ENCODE data around the gene LRFN2.

DNA sequence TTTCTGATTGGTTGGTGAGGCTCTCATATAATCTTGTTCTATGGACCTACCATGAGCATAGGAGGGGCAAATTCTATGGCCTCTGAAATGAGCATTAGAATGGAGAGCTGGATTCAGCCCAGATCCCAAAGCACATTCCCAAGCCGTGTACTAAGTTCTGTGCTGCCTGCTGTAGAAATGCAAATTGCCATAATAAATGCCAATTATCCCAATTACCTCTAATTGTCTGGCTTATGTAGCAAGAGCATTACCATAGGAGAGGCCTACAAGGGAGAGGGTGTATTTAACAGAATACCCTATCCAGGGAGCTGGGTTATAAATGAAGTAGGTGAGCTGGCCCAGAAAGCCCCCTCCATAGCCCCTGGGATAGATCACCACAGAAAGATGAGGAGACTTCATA, 126.8 kb downstream of the LRFN2 start:
- TF ChIP-seq POLR2A (IDR thresholded peaks at IDR 0.05), result no peak
- TF ChIP-seq, protein P1, sequence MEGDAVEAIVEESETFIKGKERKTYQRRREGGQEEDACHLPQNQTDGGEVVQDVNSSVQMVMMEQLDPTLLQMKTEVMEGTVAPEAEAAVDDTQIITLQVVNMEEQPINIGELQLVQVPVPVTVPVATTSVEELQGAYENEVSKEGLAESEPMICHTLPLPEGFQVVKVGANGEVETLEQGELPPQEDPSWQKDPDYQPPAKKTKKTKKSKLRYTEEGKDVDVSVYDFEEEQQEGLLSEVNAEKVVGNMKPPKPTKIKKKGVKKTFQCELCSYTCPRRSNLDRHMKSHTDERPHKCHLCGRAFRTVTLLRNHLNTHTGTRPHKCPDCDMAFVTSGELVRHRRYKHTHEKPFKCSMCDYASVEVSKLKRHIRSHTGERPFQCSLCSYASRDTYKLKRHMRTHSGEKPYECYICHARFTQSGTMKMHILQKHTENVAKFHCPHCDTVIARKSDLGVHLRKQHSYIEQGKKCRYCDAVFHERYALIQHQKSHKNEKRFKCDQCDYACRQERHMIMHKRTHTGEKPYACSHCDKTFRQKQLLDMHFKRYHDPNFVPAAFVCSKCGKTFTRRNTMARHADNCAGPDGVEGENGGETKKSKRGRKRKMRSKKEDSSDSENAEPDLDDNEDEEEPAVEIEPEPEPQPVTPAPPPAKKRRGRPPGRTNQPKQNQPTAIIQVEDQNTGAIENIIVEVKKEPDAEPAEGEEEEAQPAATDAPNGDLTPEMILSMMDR (IDR thresholded peaks at IDR 0.05), result no peak
